Measurements from ENCODE around the gene RABGAP1L. TPM values are rescaled to one million over a fixed set of nuclear protein-coding genes. Genes with fewer than 3 reads are reported as not detected.
"Not testable (repeated sequence)": the region's sequence is repeated elsewhere in the genome, so short reads cannot be mapped to it uniquely, and the experiment has no call there.

Gene RABGAP1L
- total RNA-seq, 1 experiment from 2014 or later, result 31.2 TPM

DNA sequence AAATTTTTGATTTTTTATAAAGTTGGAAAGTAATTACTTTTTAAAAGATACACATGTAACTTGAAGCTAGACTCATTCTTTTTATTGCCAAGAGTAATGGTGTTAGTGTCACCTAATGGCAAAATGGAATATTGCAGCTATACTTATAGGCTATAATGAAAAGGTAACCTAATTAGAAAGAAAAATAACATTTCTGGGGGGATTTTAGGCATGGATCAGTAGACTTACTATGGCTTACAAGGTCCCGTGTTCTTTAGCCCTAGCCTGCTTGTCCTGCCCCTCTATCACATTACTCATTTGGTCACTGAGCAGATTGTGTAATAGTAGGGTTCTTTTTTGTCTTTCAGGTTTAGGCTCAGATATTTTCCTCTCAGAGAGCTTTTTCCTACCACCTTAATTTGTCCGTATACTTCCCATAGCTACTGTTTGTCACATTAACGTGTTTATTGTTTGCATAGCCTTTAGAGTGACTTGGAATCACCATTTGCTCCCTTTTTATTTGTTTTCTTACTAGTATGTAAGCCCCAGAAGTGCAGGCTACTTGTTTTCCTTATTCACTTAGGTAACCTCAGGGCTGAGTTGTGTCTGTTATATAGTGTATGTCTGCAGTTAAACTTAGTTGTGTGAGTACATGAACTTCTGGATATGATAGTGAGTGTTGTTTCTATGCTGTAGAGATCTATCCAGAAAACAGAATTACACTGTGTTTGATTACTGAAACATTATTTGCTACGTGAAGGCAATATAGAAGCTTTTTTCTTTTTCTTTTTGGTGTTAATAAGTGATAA, 58.7 kb downstream of the RABGAP1L start:
- DNase-seq (ENCODE audit: low read depth, low spot score), result peak; percentile 66
- in situ Hi-C loops (cut with HindIII; ENCODE audit: low pct_unique_long_range_greater_than_20kb, low sequenced_read_pairs), result no loop called here

DNA sequence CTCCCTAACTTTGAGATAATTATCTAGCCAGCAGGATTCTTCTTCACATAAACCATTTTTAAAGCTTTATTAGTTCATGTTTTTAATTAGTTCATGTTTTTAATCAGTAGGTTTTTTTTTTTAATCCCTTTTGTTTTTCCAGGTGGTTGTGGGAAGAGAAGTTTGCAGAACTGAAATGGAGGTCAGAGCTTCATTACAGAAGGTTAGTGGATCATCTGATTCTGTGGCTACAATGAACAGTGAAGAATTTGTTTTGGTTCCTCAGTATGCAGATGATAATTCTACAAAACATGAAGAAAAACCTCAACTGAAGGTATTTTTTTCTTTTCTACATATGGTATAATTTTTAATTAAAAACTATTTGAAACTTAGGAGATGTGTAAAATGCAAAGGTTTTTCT, 59.7 kb downstream of the RABGAP1L start:
- in situ Hi-C loops (cut with HindIII; ENCODE audit: low pct_unique_long_range_greater_than_20kb, low sequenced_read_pairs), result no loop called here

DNA sequence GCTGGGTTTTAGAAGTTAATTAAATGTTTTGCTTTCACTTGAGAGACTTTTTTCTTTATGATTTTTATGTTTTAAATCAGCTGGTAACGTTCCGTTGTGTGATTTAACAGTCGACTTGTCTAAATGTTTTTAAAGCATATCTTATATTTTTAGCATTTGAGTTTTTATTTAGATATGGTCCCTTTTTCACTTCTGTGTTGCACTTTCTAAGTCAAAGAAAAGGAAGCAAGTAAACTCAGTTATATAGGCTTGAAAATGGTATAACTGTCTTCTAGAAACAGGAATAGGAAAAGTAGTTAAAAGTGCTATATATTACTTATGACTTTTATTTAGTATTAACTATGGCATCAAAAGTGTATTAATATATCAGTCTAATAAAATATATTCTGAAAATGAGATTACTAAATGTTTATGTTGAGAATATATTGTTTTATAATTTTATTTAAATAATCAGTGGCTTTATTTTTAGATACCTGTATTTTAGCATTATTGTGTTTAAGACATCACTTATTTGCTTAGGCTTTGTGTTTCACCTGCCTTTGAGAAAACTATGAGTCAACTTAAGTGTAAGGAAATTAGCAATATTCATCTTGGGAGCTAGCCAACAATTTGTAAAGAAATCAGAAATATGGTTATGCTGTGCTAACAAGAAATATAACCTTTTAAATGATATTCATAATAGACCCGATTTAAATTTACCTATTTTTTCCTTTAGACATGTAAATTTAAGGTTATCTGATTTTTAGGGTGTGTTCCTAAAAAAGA, 60.5 kb downstream of the RABGAP1L start:
- no peak for DNase-seq (ENCODE audit: low read depth, low spot score)
- in situ Hi-C loops (cut with HindIII; ENCODE audit: low pct_unique_long_range_greater_than_20kb, low sequenced_read_pairs), result no loop called here

More for the DNA sequence above, 59.7 kb downstream of the RABGAP1L start:
- peak; percentile 9 for DNase-seq (ENCODE audit: low read depth, low spot score)

DNA sequence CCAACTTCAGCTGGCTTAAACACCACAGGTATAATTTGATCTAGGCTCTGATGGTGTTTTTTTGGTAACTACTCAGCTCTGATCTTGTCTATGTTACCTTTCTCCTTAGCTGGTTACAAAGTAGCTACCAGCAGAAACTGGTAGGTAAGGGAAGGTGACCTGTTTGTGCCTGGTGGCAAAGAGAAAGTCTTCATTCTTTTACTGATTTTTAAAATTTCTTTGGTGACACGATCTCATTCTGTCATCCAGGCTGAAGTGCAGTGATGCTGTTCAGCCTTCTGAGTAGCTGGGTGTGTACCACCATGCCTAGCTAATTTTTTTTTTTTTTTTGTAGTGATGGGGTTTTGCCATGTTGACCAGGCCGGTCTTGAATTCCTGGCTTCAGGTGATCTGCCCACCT, 62.4 kb downstream of the RABGAP1L start:
- DNase-seq (ENCODE audit: low read depth, low spot score), result no peak
- in situ Hi-C loops (cut with HindIII; ENCODE audit: low pct_unique_long_range_greater_than_20kb, low sequenced_read_pairs), result no loop called here

DNA sequence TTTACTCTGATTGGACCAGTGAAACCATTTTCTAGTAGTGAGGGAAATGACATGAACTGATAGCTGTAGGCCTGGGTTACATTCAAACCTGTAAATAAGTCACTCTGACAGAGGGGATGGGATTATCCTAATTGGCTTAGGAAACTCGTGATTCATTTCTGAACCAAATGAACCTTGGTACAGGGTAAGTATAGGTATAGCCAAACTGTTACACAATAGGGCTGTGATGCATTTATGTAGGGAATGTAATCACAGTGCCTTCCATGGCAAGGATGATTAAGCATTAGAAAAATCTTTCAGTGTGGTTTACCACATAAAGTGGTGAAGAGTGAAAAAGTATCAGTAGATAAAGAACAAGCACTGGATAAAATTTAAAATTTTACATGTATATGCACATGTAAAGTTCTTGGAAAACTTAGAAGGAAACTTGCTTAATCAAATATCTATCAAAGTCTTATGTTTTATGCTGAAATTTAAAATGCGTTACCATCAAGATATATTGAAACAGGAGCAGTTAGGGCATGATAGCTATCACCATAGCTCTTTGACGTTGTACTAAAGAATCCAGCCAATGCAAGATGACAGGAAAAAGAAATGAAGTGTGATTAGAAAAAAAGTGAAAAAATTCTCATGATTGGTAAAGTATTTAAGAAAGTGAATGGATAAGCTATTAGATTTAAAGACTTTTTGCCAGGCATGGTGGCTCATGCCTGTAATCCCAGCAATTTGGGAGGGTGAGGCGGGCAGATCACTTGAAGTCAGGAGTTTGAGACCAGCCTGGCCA, 63.0 kb downstream of the RABGAP1L start:
- no peak for DNase-seq (ENCODE audit: low read depth, low spot score)
- in situ Hi-C loops (cut with HindIII; ENCODE audit: low pct_unique_long_range_greater_than_20kb, low sequenced_read_pairs), result no loop called here

DNA sequence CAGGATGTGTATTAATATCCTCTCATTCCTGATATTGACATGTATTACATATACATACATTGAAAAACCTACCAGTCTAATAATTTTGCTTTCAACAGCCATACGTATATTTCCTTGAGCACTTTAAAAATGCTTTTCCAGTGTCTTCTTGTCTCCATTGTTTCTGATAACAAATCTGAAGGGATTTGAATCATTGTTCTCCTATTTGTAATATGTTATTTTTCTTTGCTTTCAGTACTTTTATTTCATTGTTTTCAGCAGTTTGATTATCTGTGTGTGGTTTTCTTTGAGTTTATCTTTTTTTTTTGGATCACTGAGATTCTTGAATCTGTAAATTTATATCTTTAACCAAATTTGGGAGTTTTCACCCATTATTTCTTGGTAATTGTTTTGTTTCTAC, 65.3 kb downstream of the RABGAP1L start:
- in situ Hi-C loops (cut with HindIII; ENCODE audit: low pct_unique_long_range_greater_than_20kb, low sequenced_read_pairs), result no loop called here
- DNase-seq (ENCODE audit: low read depth, low spot score), result no peak

DNA sequence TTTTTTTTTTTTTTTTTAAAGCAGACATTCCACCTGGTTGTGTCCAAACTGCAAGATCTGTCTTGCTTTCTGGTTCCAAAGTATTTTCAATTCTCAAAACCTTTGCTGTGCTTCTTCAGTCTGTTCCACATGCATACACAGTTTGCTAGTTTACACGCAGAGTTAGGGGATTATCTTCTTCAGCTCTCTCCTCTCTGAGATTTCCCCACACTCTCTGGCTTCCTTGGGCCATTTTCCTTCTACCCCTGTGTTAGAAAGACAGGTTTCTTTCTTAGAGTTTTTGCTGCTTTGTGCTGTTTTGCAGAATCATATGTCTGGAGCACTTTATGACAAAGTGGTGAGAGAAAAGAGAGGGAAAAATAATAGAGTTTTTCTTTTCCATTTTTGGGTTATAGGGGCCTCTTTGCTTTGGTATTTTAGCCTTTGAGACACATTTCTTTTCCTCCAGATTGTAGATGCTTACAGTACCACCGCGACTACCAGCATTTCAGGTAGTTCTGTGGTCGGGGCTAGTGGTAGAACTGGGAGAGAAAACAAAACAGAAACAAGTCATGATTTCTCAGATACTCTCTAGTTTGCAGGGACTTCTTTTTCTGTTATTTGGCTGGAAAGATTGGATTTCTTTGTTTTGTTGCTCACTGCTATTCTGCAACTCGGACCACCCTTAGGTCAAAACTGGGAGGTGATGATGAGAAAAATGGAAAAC, 66.3 kb downstream of the RABGAP1L start:
- DNase-seq (ENCODE audit: low read depth, low spot score), result no peak
- in situ Hi-C loops (cut with HindIII; ENCODE audit: low pct_unique_long_range_greater_than_20kb, low sequenced_read_pairs), result no loop called here

DNA sequence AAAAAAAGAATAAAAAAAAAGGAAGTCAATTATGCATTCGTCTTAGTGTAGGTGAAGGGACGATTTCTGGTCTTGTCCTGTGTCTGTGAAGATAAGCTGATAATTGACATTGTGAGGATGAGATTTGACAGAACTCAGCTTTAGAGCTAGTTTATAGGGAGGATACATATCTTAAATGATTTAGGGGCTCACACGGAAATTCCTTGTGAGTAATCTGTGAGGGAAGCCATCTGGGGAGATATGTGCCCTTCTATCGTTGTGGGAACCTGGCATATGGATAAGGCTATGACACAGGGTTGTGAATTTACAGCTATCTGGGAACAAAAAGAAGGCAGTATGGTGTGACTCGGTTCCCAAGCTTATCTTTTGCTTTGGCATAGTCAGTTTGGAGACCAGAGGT, 71.1 kb downstream of the RABGAP1L start:
- in situ Hi-C loops (cut with HindIII; ENCODE audit: low pct_unique_long_range_greater_than_20kb, low sequenced_read_pairs), result no loop called here
- DNase-seq (ENCODE audit: low read depth, low spot score), result no peak

DNA sequence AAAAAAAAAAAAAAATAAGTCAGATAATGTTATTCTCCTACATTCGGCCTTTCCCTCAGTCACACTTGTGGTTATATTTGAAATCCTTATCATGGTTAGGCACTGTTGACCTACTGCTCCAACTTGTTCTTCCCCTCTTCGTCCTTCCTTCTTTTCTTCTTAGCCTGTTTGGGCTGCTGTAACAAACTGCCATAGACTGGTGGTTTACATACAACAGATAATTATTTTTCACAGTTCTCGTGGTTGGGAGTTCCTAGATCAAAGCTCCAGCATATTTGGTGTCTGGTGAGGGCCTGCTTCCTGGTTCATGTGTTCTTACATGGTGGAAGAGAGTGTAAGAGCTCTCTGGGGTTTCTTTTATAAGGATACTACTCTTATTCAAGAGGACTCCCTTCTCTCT, 73.4 kb downstream of the RABGAP1L start:
- no peak for DNase-seq (ENCODE audit: low read depth, low spot score)
- in situ Hi-C loops (cut with HindIII; ENCODE audit: low pct_unique_long_range_greater_than_20kb, low sequenced_read_pairs), result no loop called here

DNA sequence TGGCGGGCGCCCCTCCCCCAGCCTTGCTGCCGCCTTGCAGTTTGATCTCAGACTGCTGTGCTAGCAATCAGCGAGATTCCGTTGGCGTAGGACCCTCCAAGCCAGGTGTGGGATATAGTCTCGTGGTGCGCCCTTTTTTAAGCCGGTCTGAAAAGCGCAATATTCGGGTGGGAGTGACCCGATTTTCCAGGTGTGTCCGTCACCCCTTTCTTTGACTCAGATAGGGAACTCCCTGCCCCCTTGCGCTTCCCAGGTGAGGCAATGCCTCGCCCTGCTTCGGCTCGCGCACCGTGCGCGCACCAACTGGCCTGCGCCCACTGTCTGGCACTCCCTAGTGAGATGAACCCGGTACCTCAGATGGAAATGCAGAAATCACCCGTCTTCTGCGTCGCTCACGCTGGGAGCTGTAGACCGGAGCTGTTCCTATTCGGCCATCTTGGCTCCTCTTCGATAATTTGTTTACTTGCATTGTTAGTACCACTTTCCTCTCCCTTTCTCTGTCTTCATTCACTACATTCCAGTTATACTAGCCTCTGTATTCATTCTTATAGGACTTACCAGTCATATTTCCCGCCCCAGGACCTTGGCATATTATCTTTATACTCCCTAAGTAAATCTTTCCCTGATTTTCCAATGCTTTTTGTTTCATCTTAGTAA, 79.7 kb downstream of the RABGAP1L start:
- in situ Hi-C loops (cut with HindIII; ENCODE audit: low pct_unique_long_range_greater_than_20kb, low sequenced_read_pairs); DNase-seq (ENCODE audit: low read depth, low spot score): not testable (repeated sequence)

DNA sequence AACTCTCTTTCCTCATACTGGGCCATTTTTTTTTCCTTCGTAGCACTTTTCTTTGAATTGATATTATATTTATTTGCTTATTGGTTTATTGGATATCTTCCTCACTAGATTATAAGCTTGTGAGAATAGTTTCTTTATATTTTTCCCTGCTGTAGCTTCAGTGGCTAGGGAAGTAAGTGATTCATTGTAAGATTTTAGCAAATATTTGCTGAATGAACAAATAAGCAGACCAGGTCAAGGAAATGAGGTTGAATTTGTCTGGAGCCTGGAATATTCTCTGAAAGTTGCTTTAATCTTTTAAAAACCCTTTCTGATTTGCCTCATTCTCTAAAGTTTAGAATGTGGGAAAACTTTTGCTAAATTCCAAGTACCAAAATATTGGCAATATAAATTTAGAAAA, 80.2 kb downstream of the RABGAP1L start:
- DNase-seq (ENCODE audit: low read depth, low spot score), result no peak
- in situ Hi-C loops (cut with HindIII; ENCODE audit: low pct_unique_long_range_greater_than_20kb, low sequenced_read_pairs), result no loop called here

DNA sequence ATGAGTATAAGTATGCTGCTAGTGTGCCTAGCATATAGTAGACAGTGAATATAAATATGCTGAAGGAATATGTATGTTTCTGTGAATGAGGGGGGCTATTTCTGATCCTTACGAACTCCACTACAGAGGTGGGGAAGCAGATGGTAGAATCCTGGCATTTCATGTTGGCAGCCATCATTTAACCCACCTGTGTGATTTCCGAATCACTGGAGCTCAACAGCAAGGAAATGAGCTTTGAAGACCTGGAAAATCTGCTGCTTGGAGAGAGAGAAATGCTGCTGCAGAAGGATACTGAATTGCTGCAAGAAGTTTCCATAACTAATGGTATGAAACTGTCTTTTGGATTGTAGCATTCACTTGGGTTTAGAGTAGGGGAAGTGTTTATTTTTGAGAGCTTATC, 83.5 kb downstream of the RABGAP1L start:
- DNase-seq (ENCODE audit: low read depth, low spot score), result no peak
- in situ Hi-C loops (cut with HindIII; ENCODE audit: low pct_unique_long_range_greater_than_20kb, low sequenced_read_pairs), result no loop called here

DNA sequence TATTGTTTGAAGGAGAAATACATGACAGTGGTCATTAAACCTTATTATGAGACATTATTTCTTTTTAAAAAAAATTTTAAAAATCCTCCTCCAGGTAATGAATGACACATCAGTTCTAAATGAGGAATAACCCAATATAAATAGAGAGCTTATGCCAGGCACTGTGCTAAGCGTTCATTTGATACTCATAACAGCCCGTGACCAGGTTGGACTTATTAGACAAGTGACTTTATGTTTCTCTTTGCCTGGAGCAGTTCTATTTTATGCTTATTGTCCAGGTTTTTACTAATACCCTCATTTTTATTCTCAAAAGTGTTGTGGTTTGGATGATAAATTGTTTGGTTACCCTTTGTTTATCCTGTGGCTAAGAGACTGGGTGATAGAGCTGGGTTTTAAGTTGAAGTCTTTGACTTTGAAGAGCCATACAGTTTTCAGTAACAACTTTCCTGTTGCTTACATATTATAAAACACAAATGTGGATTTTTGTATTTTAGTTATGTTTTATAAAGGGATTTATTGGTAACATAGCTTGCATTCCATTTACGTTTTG, 84.2 kb downstream of the RABGAP1L start:
- DNase-seq (ENCODE audit: low read depth, low spot score), result no peak
- in situ Hi-C loops (cut with HindIII; ENCODE audit: low pct_unique_long_range_greater_than_20kb, low sequenced_read_pairs), result no loop called here

DNA sequence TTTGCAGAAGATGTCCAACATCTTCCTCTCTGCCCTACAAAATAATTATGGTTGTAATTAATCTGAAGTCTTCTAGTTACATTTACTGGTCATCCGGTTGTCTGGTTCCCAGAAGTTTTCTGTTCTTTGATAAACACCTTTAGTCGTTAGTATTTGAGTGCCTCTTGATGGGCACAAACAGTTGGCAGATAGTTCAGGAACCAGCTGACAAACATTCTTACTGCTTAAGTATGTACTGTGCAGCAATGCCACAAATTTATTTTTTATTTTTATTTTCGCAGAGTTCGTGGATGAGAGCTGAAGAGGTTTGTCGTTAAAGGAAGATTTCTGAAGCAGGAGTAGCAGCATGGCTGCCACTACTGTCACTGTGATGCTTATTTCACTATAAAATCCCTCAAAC, 84.7 kb downstream of the RABGAP1L start:
- in situ Hi-C loops (cut with HindIII; ENCODE audit: low pct_unique_long_range_greater_than_20kb, low sequenced_read_pairs), result no loop called here
- DNase-seq (ENCODE audit: low read depth, low spot score), result no peak

DNA sequence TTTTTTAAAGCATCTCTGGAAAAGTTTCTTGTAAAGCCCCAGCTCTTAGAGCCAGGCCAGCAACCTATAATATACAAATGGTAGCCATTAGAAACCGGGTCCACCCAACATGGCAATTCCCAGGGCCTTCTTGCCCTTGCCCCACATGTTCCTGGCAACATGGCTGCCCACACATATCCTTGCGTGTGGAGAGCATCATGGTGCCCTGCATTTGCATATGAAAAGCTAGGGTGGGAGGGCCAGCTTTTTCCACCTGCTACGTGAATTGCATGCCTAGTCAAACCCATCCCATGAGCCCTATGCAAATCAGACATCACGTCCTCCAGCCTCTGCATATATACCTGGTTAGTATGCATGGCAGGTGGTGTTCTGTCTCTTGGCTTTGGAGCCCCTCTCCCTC, 88.2 kb downstream of the RABGAP1L start:
- in situ Hi-C loops (cut with HindIII; ENCODE audit: low pct_unique_long_range_greater_than_20kb, low sequenced_read_pairs), result no loop called here

DNA sequence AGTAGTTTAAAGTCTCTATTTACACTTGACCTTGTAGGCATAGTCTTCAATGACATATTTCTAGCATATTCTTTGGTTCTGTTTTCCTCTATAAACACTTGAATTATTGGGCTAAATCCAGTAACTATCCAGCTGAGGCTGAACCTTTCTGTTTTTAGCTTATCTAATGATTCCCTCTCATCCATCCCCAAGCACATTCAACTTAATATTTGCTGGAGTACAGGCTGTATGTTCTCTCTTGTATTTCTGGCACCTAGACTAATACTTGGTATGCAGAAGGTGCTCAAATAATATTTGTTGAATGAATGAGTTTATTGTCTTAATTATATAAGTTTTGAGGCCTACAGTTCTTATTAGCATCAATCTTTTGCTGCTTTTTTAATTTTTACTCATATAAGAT, 88.7 kb downstream of the RABGAP1L start:
- DNase-seq (ENCODE audit: low read depth, low spot score), result no peak
- in situ Hi-C loops (cut with HindIII; ENCODE audit: low pct_unique_long_range_greater_than_20kb, low sequenced_read_pairs), result no loop called here

More for the DNA sequence above, 88.2 kb downstream of the RABGAP1L start:
- no peak for DNase-seq (ENCODE audit: low read depth, low spot score)

DNA sequence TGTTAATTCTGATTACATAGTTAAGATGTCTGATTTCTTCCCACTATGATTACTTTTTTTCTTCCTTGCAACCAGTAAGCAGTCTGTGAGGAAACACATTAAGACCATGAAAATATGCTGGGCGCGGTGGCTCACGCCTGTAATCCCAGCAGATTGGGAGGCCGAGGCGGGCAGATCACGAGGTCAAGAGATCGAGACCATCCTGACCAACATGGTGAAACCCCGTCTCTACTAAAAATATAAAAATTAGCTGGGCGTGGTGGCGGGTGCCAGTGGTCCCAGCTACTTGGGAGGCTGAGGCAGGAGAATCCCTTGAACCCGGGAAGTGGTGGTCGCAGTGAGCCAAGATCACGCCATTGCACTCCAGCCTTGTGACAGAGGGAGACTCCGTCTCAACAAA, 97.1 kb downstream of the RABGAP1L start:
- in situ Hi-C loops (cut with HindIII; ENCODE audit: low pct_unique_long_range_greater_than_20kb, low sequenced_read_pairs), result loop anchor here (25.0 kb wide), 1 partner anchor 481 kb away; no protein-coding TSS in a partner anchor
- not testable (repeated sequence) for DNase-seq (ENCODE audit: low read depth, low spot score)
